Thymus (tissue), 14 donors: Measurements from ENCODE around the gene NSD2. TPM values are rescaled to one million over a fixed set of nuclear protein-coding genes. Genes with fewer than 3 reads are reported as not detected.

ENCODE experiments used
- DNase-seq, 9 donors: peaks; one replicate each; pipeline ENCODE4 v3.0.0-alpha.2; 2013; ENCODE audit warnings: low spot score in 9 of 9, low read depth in 6 of 9, missing footprints in 1 of 9
- H3K27ac ChIP-seq, 2 donors: one replicate each; pipeline ENCODE4 v1.5.1; 2013; ENCODE audit warnings: control low read depth in 1 of 2, low read depth in 1 of 2, low read length in 1 of 2, mild to moderate bottlenecking in 1 of 2, moderate library complexity in 1 of 2
- H3K27me3 ChIP-seq, 2 donors: one replicate each; pipeline ENCODE4 v1.5.1; 2013; ENCODE audit warnings: low read length in 1 of 2; ENCODE audit not compliant: control insufficient read depth in 2 of 2, insufficient read depth in 1 of 2
- H3K36me3 ChIP-seq, 2 donors: one replicate each; pipeline ENCODE4 v1.5.1; 2013; ENCODE audit warnings: low read length in 1 of 2, mild to moderate bottlenecking in 1 of 2, moderate library complexity in 1 of 2; ENCODE audit not compliant: control insufficient read depth in 2 of 2, insufficient read depth in 2 of 2
- H3K4me1 ChIP-seq, 2 donors: one replicate each; pipeline ENCODE4 v1.5.1; 2013; ENCODE audit warnings: low read length in 2 of 2; ENCODE audit not compliant: control insufficient read depth in 2 of 2, insufficient read depth in 2 of 2
- H3K4me3 ChIP-seq, 2 donors: one replicate each; pipeline ENCODE4 v1.5.1; 2013; ENCODE audit warnings: low read length in 2 of 2, control low read depth in 1 of 2, mild to moderate bottlenecking in 1 of 2
- H3K9me3 ChIP-seq, 2 donors: one replicate each; pipeline ENCODE4 v1.5.1; 2013; ENCODE audit warnings: low read length in 1 of 2, mild to moderate bottlenecking in 1 of 2; ENCODE audit not compliant: control insufficient read depth in 2 of 2, insufficient read depth in 1 of 2
- WGBS: extraction: QIAGEN DNeasy Blood & Tissue Kit; methylation state at CpG from one replicate; pipeline ENCODE4 v1.1.7; 2013; 5-methylcytosine and 5-hydroxymethylcytosine counted together
- long read RNA-seq, 10 donors: transcript quantifications; one replicate each; lab custom pipeline, GENCODE V29; 2026
- polyA plus RNA-seq: library from polyadenylated mRNA; stranded (reverse); fragments of 200-250 nt; gene quantifications from one replicate; pipeline ENCODE4 v1.2.3, GENCODE V29; 2013
- total RNA-seq: library from RNA; stranded (reverse); fragments of 120-200 nt; gene quantifications from one replicate; pipeline ENCODE4 v1.2.4, GENCODE V29; 2013
- donor health status: healthy.

Gene NSD2
- total RNA-seq (65.3 TPM), polyA plus RNA-seq (18.6 TPM)
- long read RNA-seq, donor 1: 0 reads
- long read RNA-seq, donor 2: 0 reads
- long read RNA-seq, donor 3, full-length matches to known transcripts: 3 of 16 reads
- long read RNA-seq, donor 3, partial matches to known transcripts: 13 of 16 reads
- long read RNA-seq, donor 3, other reads (novel, unspliced or antisense): 0 of 16 reads
- long read RNA-seq, donor 4, full-length matches to known transcripts: 3 of 8 reads
- long read RNA-seq, donor 4, partial matches to known transcripts: 5 of 8 reads
- long read RNA-seq, donor 4, other reads (novel, unspliced or antisense): 0 of 8 reads
- long read RNA-seq, donor 5, full-length matches to known transcripts: 11 of 31 reads
- long read RNA-seq, donor 5, partial matches to known transcripts: 20 of 31 reads
- long read RNA-seq, donor 5, other reads (novel, unspliced or antisense): 0 of 31 reads
- long read RNA-seq, donor 6, full-length matches to known transcripts: 7 of 12 reads
- long read RNA-seq, donor 6, partial matches to known transcripts: 5 of 12 reads
- long read RNA-seq, donor 6, other reads (novel, unspliced or antisense): 0 of 12 reads
- long read RNA-seq, donor 7, partial matches to known transcripts: 12 of 15 reads
- long read RNA-seq, donor 7, other reads (novel, unspliced or antisense): 0 of 15 reads
- long read RNA-seq, donor 8, full-length matches to known transcripts: 2 of 2 reads
- long read RNA-seq, donor 8, partial matches to known transcripts: 0 of 2 reads
- long read RNA-seq, donor 8, other reads (novel, unspliced or antisense): 0 of 2 reads
- long read RNA-seq, donor 9, full-length matches to known transcripts: 4 of 9 reads
- long read RNA-seq, donor 9, partial matches to known transcripts: 5 of 9 reads
- long read RNA-seq, donor 9, other reads (novel, unspliced or antisense): 0 of 9 reads
- long read RNA-seq, donor 10, full-length matches to known transcripts: 3 of 21 reads
- long read RNA-seq, donor 10, partial matches to known transcripts: 18 of 21 reads
- long read RNA-seq, donor 10, other reads (novel, unspliced or antisense): 0 of 21 reads

DNA sequence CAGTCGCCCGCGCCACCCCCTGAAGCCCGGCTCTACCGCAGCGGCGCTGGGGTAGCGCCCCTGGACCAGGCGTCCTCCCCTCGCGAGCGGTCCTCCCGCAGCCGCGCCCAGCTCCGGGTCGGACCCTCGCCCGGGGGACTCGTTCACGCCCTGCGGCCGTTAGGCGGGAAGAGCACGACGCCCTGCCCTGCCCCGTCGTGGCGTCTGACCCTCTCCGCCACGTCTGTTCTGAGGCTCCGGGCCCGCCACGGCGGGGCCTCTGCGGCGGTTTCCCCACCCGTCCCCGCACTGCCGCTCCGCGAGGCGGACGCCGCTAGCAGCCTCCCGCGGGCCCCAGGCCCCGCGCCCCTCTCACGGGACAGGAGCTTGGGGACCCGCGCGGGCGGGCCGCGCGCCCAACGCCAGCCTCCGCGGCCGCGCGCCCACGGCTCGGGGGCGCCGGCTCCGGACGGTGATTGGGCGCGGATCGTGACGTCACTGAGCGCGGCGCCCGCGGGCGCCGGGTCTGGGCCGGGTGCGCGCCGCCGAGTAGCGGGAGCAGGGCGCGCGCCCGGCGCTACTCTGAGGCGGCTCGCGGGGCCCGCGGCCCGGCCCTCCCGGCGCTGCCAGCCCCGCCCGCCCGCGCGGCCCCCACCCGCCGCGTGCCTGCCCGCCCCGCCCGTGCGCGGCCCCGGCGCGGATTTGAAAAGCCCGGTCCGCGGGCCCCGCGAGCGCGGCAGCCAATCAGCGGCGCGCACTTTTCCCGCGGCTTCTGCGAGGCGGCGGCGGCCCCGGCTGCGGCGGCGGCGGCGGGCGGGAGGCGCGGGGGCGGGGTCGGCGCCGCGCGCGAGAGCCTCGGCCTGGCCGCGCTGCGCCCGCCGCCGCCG lies at the start of gene NSD2:
Gene NSD2, plus strand, starts transcription at position 816 of the 866 bp plus-strand sequence. CDS start 29,262 bp downstream, outside the sequence.
- Histone ChIP-seq H3K27ac (peak within 1 kb of the TSS; percentile 94 to 99), H3K27me3 (no peaks in the 10 kb centered on the region), H3K9me3 (peaks cover 0 to 3% of the 10 kb centered on the region in 2 donors), H3K4me1 (peaks cover 37 to 69% of the 10 kb centered on the region in 2 donors), H3K4me3 (peak within 1 kb of the TSS; percentile 68 to 97), H3K36me3 (no peaks in the 10 kb centered on the region)
- under 1% methylated on average over 155 of the region's 155 CpGs for WGBS
- peak in 8 of 9 donors; percentile 80 to 95 (median 89) for DNase-seq

DNA sequence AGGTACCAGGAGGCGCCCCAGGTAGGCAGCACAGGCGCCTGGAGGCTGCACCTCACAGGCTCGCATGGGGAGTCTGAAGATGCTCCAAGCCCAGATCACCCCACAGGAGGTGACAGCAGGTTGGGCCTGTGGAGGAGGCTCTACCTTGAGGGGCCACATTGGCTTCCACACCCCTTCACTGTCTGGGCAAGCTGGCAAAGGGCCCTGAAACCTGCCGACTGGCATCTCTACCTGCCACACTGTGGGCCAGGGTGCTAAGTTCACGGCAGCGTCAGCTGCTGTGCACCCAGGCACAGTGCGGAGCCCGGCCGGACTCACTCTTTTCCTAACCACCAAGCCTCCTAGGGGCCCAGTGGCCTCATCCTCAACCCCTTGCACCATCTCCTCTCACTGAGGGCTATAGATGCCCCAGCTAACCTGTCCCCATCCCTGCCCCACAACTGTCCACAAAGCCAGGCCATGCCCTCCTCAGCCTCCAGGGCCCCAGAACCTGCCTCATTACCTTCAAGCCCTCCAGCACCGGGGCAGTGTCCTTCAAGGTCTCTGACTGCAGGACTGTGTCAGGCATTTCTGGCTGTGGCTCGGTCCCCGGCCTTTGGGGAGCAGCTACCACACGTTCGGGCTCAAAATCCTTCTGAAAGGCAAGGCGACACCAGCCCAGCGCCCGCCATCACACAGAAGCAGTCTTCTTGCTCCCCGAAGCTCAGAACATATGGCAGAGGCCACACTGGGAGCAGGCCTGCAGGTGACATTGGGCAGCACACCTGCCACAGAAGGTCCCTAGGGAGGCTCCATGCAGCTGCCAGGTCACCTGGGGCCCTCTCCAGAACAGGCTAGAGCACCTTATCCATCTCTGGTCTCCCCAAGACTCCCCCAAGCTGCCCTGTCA lies 49.3 kb upstream of the NSD2 start:
- Histone ChIP-seq H3K4me3 (no peak overlapping the region), H3K4me1 (no peaks in the 10 kb centered on the region), H3K27me3 (no peaks in the 10 kb centered on the region), H3K27ac (no peak overlapping the region), H3K9me3 (no peaks in the 10 kb centered on the region), H3K36me3 (peaks cover 86 to 97% of the 10 kb centered on the region in 2 donors)
- no peak for DNase-seq
- 97% methylated on average over 18 of the region's 18 CpGs for WGBS

DNA sequence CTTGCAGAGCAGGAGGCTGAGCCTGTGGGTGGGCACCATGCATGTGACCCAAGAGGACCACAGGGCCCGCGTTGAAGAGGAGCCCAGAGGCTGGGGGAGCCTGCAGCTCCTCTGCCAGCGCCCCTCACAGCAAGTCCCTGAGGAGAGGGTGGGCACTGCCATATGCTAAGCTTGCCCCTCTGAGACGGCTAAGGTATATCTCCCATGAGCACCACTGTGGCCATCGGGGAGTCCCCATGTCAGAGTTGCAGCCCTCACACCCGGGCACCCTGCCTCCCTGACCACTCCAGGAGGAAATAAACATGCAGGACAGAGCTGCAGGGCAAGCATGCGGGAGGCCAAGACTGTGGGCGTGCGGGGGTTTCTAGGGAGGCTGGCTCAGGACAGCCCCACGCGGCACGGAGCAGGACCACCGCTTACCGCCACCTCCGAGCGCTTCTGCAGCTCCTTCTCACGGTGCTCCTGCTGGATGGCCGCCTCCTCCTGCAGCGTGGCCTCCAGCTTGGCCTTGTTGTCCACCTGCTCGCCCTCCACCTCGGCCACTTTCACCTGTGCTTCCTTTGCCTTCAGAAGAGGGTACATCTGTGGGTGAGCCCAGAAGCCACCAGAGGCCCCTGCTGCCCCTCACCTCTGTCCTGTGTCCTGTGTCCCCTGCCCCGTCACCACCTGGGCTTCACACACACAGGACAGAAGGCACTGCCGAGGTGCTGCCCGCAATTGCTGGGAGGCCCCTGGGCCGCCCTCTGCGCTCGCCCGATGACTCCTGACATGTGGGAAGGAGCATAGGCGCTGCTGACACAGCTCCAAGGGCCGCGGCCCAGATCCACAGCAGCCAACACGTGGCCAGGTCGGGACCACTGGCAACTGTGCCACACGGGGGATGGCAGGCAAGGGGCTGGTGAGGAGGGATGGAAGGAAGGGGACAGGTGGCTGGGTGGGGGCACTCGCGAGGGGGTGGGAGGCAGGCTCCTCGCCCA lies 48.3 kb upstream of the NSD2 start:
- 95% methylated on average over 37 of the region's 37 CpGs for WGBS
- no peak for DNase-seq
- Histone ChIP-seq H3K9me3 (no peaks in the 10 kb centered on the region), H3K27ac (no peak overlapping the region), H3K4me3 (no peak overlapping the region), H3K36me3 (peaks cover 84 to 90% of the 10 kb centered on the region in 2 donors), H3K4me1 (no peaks in the 10 kb centered on the region), H3K27me3 (no peaks in the 10 kb centered on the region)

DNA sequence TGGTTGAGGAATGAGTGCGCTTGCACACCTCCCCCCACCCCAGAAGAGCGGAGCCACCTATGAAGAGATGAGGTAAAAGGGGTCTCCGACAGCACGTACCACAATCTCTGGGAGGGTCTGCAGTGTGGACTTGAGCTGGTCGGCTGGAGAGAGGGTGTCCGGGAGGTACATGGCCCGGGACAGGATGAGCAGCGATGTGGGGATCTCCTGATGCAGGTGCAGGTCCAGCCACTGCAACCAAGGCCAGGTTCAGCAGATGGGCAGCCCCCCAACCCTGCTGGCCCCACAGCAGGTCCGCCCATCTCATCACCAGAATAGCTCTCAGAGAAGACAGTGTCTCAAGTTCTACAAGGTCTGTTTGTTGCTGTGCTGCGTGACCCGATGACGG lies 47.7 kb upstream of the NSD2 start:
- no peaks in the 10 kb centered on the region for H3K4me1 ChIP-seq
- H3K36me3 ChIP-seq: peaks cover 80 to 83% of the 10 kb centered on the region in 2 donors
- 98% methylated on average over 12 of the region's 12 CpGs for WGBS
- no peak overlapping the region for H3K27ac ChIP-seq
- H3K27me3 ChIP-seq: no peaks in the 10 kb centered on the region
- DNase-seq: no peak
- no peak overlapping the region for H3K4me3 ChIP-seq
- H3K9me3 ChIP-seq: no peaks in the 10 kb centered on the region

DNA sequence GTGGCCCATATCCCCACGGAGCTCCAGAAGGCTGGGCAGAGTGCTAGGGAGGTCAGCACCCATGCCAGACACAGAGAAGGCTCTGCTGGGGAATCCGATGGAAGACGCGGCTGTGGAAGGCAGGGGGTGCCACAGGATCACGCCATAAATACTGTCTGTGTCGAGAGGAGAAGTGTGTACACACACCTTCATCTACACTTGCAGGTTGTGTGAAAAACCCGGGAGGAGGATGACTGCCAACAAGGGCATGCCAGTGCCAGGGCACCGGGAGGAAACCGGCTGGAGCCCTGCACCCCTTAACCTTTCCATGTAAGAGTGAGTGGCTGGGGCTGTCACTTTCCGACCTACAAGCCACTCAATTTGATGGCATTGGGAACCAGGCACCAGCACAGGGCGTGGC lies 46.4 kb upstream of the NSD2 start:
- no peaks in the 10 kb centered on the region for H3K27me3 ChIP-seq
- no peak overlapping the region for H3K27ac ChIP-seq
- no peak for DNase-seq
- peaks cover 5 to 6% of the 10 kb centered on the region in 2 donors for H3K4me1 ChIP-seq
- H3K4me3 ChIP-seq: no peak overlapping the region
- WGBS: 97% methylated on average over 11 of the region's 11 CpGs
- peaks cover 0 to 4% of the 10 kb centered on the region in 2 donors for H3K9me3 ChIP-seq
- H3K36me3 ChIP-seq: peaks cover 68 to 77% of the 10 kb centered on the region in 2 donors

DNA sequence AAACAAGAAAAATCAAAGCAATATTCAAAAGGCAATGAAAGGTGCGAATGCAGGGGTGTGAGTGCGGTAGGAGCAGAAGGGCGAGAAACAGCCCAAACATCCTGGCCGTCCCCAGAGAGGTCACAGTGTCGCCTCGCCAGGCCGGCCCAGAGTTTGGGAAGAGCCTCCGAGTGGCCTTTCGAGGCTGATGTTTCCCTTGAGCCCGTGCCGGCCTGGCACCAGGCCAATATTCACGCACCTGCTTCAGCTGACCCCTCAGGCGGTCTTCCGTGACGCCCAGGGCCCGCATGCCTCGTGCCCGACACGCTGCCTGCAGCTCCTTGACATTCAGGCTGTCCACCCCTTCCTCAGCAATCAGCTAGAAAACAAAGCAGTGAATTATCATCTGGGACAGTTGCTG lies 45.9 kb upstream of the NSD2 start:
- no peaks in the 10 kb centered on the region for H3K27me3 ChIP-seq
- H3K36me3 ChIP-seq: peaks cover 62 to 72% of the 10 kb centered on the region in 2 donors
- H3K9me3 ChIP-seq: peaks cover 0 to 4% of the 10 kb centered on the region in 2 donors
- H3K4me3 ChIP-seq: no peak overlapping the region
- no peak overlapping the region for H3K27ac ChIP-seq
- WGBS: 95% methylated on average over 19 of the region's 19 CpGs
- DNase-seq: no peak
- H3K4me1 ChIP-seq: peaks cover 9 to 11% of the 10 kb centered on the region in 2 donors

DNA sequence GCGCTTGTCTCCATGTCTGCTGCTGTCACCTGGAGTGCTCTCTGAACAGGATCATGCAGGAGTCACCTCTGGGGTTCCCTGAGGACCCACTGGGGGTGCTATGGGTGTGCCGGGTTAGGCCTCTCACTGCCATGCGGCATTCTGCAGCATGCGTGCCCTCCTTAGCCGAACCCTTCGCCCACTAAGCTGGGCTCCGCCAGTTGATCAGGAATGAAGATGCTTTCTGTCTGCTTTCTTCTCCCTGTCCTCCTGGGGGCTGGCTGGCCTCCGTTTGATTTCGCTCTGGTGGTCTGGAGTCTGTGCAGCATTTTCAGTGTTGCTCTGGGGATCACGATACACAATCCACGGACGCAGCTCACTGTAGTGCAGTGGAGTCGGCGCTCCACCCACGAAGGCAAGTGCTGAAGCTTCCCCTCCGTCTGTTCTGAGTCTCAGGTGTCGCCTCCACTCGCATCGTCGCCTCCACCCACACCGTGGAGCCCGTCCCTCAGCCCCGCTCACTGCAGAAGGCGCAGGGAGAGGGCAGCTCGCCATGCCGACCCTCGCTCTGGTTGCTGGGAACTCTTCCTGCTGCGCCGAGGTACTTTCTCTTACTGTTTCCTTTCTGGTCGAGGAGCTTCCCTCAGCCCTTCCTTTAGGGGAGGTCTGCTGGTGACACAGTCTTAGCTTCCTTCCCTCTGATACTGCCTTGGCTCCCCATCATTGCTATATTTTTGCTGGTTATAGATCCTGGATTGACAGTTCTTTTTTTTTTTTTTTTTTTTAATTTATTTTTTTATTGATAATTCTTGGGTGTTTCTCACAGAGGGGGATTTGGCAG lies 44.5 kb upstream of the NSD2 start:
- Histone ChIP-seq H3K36me3 (peaks cover 60 to 73% of the 10 kb centered on the region in 2 donors), H3K27me3 (no peaks in the 10 kb centered on the region)

More for the DNA sequence above, 44.5 kb upstream of the NSD2 start:
- H3K4me3 ChIP-seq: no peak overlapping the region
- WGBS: 95% methylated on average over 30 of the region's 30 CpGs
- peaks cover 22 to 25% of the 10 kb centered on the region in 2 donors for H3K4me1 ChIP-seq
- peaks cover 0 to 4% of the 10 kb centered on the region in 2 donors for H3K9me3 ChIP-seq
- no peak overlapping the region for H3K27ac ChIP-seq
- no peak for DNase-seq
